Prostate gland (tissue), 2 donors: Measurements from ENCODE around the gene FOXP3.

Experiments used
- POLR2AphosphoS5 ChIP-seq: sonication (generic); formaldehyde crosslinking; IDR thresholded peaks from one replicate; pipeline ENCODE4 v1.6.1; 2017; ENCODE audit warnings: antibody characterized with exemption
- TF ChIP-seq, protein P1 (sequence below), 4 experiments: fragments of 200-600 bp in 2 of 4; fragments of 450-650 bp in 2 of 4; sonication (generic) in 2 of 4; IDR thresholded peaks; 1 replicate in 3 of 4; 2 replicates in 1 of 4; pipeline ENCODE4 v1.5.1; 2016 to 2019; ENCODE audit warnings: antibody characterized with exemption in 4 of 4, mild to moderate bottlenecking in 2 of 4, moderate library complexity in 2 of 4

DNA sequence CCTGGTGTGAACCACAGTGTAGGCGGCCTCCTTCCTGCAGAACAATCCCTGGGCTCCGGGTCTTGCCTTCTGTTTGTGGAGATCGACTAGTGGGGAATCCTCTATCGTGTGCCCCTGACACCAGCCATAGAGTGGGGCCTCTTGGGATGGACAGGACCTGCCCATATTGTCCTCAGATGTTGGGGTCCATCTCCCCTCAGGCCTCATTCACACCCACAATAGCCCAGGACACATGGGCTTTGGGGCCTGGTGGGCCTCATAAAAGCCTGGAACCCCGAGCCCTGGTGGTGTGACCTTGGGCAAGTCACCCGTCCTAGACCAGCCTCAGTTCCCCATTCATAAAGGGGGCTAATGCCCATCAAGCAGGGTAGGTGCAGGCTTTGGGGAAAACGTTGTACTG lies 25.7 kb upstream of the FOXP3 start:
- no peak for TF ChIP-seq POLR2AphosphoS5
- TF ChIP-seq, protein P1, sequence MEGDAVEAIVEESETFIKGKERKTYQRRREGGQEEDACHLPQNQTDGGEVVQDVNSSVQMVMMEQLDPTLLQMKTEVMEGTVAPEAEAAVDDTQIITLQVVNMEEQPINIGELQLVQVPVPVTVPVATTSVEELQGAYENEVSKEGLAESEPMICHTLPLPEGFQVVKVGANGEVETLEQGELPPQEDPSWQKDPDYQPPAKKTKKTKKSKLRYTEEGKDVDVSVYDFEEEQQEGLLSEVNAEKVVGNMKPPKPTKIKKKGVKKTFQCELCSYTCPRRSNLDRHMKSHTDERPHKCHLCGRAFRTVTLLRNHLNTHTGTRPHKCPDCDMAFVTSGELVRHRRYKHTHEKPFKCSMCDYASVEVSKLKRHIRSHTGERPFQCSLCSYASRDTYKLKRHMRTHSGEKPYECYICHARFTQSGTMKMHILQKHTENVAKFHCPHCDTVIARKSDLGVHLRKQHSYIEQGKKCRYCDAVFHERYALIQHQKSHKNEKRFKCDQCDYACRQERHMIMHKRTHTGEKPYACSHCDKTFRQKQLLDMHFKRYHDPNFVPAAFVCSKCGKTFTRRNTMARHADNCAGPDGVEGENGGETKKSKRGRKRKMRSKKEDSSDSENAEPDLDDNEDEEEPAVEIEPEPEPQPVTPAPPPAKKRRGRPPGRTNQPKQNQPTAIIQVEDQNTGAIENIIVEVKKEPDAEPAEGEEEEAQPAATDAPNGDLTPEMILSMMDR (IDR thresholded peaks at IDR 0.05): no peak
